CMK (cell line): Measurements from ENCODE around the gene HEPN1.
A peak's percentile ranks its signal among the peaks of the same experiment; 100 is the strongest.
"Not testable (repeated sequence)": the region's sequence is repeated elsewhere in the genome, so short reads cannot be mapped to it uniquely, and the experiment has no call there.

Source experiments
- DNase-seq: peaks from one replicate; pipeline ENCODE4 v3.0.0-alpha.2; 2010; ENCODE audit warnings: low read depth

The HEPN1 gene

DNA sequence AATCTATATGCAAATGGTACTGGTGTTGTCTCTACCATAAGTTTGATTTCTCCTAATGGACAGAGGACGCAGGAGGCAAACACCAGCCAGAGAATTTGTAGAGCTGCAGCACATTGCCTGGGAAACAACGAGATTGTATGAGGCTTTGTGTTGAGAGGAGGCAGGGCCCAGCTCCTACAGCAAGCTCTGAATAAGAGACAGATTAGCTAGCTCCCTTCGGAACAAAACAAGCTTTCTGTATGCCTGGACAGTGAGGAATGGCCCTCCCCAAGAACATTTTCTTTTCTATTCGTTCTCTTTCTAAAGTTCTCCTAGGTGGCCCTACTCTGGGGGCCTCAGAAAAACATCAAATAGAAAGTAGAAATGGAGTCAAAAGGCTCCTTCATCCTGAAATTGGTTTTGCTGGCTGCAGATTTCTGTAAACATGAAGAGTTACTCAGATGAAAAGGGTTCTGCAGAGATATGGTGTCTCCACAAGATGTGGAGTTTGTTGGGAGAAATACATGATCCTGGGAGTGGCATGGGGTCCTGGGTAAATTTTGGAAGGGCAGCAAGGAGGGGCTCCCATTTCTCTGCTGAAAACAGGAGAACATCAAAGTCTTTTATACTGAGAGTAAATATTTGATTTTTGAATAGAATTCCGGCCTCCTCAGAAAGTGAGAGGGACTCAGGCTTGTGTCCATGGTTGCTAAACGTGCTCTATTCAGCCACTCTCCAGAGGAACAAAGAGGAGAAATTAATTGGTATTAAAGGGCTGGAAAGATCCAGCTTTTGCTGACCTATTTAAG, 23.6 kb downstream of the HEPN1 start:
- no peak for DNase-seq

DNA sequence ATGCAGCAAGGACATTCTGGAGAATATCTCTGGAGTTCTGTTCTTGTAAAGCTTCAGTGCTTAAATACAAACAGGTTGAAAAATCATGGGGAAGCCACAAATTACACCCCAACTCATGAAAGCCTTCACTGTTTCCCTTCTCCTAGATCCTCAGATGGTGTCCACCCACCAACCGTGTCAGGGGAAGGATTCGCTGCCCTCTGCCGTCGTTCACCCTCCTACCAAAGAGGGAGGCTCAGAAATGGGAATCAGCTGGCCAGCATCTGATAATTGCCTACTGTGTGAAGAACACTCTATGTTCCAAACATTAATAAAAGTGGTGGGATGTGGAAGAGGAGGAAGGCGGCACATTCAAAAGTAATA, 24.2 kb downstream of the HEPN1 start:
- DNase-seq = no peak

DNA sequence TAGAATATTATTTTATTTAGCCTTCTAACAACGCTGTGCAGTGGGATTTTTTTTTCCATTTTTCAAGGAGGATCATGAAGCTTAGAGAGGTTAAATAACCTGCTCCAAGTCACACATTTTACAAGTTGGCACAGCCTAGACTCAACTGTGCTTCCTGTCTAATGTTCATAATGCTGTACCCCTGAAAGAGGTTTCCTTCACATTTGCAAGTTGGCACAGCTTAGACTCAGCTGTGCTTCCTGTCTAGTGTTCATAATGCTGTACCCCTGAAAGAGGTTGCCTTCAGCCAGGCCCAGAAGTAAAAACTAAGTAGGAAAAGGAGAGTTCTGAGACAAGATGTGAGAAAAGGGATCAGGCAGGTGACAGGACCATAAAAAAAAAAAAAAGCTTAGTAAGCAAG, 24.7 kb downstream of the HEPN1 start:
- no peak for DNase-seq

DNA sequence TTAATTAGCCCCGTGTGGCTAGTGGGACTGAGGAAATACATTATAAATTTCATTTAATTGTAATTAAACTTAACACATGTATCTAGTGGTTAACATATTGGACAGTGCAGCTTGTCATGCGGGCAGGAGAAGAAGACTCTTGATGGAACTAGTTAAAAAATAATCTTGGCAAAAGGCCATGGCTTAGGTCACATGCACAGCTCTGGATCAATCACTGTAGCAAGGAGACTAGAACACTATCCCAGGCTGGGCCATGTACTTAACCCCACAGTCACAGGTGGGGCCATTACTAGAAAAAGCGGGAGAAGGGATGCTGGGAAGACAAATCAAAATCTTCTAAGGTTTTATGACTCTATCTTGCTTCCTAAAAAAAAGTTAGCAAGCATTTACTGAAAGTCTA, 25.5 kb downstream of the HEPN1 start:
- no peak for DNase-seq

DNA sequence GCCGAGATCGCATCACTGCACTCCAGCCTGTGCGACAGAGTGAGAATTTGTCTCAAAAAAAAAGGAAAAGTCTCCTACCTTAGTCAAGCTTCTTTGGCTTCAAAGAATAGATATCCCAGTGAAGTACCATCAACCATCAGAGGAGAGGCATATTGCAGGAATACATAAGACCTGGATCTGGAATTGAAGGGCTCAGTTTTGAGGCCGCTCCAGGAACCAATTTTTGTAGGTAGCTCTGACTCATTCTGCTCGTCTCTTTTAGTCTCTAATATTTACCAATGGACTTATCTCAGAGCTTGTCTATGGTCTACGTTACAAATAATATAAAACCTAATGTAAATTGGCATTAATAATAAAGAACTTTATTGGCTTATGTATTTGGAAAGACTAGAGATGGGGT, 26.8 kb downstream of the HEPN1 start:
- no peak for DNase-seq

DNA sequence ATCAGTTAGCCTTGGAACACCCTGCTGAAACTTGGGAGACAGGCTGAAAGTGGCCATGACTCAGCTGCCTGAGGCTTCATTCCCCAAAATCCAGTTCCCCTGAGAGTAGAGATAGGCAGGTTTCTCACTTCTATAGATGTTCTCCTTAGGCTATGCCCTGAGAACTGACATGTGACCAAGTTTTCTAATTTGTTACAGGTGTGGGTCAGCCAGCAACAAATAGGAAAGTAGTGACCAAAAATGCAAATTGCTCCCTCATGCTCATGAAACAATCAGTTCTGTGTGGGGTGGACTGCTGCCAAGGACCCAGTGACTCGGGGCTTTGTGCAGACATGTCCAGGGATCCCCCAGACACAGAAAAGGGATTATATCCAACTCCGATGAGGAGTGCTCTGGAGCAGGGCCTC, 27.7 kb downstream of the HEPN1 start:
- no peak for DNase-seq

DNA sequence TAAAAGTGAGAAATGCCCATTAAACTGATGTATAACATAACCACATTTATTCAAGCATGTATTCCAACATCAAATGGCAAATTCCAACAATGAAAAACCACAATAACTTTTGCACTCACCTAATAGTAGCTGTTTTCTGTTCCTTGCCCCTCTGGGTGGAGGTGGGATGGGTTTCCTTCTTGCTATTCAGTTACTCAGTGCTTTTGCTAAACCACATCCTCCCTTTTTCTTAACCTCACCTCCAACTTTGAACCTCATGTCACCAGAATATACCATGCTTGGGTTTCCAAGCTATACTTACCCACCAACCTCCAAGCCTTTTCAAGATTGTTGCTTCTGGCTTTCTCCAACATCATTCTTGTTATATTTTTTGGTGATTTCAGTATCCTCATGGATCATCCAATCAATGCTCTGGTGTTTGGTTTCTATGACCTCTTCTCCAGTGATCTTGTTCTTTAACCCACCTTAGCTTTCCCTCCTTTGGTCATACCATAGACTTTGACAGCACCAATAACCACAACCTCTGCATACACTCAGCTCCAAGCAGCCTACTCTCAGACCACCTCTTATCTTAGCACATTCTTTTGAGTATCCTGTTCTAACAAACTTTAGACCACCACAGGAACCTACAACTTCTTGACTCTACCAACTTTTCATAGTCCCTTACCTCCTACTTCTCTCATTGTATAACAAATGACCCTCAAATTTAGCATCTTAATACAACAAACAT, 31.7 kb downstream of the HEPN1 start:
- no peak for DNase-seq

DNA sequence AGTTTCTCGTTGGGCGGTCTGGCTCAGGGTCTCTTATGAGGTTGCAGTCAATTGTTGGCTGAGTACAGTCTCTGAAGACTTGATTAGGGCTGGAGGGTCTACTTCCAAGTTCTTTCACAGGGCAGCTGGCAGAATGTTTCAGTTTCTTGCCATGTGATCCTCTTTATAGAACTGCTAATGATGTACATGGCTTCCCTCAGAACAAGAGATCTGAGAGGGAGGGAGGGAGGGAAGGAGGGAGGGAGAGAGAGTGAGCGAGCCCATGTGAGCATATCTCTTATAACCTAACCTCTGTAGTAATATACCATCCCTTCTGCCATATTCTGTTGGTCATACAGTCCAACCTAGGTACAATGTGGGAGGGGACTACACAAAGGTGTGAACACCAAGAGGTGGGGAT, 32.3 kb downstream of the HEPN1 start:
- no peak for DNase-seq

DNA sequence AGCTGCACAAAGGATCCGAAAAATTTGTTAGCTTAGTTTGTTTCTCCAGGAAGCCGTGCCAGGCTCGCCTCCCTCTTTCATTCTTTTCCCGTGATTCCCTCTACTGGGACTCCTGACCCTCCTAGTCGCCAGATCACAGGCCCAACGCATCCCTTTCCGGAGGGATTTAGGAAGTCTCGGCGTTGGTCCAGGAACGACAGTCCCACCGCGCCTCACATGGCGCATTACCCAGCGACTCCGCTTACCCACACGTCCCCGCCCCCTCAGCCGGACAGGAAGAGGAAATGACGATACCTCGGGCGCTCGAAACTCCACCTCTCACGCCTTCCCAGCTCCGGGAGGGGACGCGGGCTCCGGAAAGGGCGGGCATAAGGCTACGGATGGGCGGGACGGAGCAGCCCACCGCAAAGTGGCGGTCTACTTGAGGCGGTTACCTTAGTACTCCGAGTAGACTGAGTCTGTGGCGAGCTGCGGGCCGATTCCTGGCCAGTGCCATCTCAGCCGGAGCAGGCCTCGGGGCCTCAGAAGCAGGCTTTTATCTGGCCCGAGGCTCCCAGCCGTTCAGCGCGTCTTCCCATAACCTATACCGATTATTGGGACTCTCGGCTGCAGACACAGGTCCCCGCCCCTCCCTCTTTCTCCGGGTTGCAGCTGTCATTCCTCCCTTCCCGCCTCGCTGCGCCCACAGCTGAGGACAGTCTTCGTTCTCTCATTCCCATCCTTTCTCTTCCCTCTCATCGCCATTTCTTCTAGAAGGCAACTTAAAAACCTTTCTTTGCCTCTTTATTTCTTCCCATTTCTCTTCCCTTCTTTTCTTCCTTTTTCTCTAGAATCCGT, 34.9 kb downstream of the HEPN1 start, which contains the start of gene CCDC15:
Gene CCDC15, plus strand, starts transcription at position 450 of the 837 bp plus-strand sequence. CDS start 531 bp downstream, outside the sequence.
- peak; percentile 95 for DNase-seq

DNA sequence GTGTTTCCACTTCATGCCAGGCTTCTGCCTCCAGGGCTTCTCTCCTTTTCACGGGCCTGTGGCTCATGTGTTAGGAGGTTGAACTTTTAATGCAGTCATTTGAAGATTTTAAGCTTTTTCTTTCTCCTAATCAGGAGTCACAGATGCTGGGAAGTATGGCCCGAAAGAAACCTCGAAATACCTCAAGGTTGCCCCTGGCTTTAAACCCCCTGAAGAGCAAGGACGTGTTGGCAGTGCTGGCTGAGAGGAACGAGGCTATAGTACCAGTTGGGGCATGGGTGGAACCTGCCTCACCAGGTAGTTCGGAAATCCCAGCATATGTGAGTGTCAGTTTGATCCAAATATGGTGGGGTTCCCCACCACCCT, 35.5 kb downstream of the HEPN1 start:
- no peak for DNase-seq

DNA sequence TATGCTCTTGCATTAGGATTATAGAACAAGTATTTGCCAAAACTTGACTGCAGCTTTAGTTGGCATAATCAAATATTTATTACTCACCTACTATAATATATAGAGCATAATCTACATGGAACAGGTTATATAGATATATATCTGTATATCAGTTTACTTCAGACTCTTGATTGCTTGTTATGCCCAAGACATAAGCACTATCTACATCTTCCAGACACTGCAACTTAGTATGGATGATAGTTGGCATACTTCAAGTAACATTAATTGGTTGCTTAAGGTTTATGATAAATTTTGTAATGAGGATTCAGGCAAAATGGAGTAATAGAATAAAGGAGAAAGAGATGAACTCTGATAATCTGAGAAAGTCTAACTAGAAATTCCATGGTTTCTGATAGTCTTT, 36.0 kb downstream of the HEPN1 start:
- DNase-seq = no peak

DNA sequence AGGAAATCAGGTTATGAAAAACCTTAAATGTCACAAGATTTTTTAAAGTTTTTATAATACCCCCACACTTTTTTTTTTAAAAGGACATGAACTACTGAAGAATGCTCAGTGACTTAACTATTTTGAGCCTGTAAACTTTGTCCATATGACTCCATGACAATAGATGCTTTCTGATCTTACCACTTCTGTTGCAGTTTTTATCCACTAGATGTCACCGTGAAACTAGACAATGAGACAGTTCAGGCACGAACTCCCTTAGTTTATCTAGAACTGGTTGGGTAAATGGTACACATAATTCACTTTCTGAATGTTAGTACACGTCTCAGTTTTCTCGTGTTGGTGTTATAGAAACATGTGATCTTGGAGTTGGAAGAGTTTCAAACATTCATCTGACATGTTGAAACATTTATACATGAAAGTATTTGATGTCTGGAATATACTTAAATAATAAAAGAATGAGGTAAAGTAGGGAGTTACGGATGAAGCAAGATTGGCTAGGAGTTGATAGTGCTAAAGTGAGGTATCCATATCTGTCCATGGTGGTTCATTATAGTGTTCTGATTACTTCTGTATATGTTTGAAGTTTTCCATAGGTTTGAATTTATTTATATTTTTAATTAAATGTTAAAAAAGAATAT, 43.0 kb downstream of the HEPN1 start:
- DNase-seq = peak; percentile 37

DNA sequence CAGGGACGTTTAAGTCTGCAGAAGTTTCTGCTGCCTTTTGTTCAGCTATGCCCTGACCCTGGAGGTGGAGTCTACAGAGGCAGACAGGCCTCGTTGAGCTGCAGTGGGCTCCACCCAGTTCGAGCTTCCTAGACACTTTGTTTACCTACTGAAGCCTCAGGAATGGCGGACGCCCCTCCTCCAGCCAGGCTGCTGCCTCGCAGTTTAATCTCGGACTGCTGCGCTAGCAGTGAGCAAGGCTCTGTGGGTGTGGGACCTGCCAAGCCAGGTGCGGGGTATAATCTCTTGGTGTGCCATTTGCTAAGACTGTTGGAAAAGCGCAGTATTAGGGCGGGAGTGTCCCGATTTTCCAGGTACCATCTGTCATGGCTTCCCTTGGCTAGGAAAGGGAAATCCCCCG, 49.1 kb downstream of the HEPN1 start:
- not testable (repeated sequence) for DNase-seq
